ENCODE data around the gene KRTAP2-2.
"Not testable (repeated sequence)": the region's sequence is repeated elsewhere in the genome, so short reads cannot be mapped to it uniquely, and the experiment has no call there.

Gene KRTAP2-2

DNA sequence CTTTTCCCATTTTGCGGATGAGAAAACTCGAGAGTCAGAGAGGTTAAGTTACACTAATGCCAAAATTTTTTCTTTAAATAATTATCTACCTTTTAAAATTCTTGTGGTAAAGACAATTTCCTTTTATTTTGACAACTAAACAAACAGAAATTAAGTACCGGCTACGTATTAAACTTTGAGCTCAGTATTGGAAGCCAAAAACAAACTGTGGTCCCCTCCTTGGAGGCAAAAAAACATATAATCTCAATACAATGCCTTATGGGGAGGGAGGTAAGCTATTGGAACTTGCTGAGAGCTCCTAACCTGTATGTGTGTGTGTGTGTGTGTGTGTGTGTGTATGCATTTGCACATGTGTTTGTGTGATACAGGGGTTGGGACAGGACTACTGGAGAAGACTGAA, 8.4 kb upstream of the KRTAP2-2 start:
- TF ChIP-seq, protein P1, sequence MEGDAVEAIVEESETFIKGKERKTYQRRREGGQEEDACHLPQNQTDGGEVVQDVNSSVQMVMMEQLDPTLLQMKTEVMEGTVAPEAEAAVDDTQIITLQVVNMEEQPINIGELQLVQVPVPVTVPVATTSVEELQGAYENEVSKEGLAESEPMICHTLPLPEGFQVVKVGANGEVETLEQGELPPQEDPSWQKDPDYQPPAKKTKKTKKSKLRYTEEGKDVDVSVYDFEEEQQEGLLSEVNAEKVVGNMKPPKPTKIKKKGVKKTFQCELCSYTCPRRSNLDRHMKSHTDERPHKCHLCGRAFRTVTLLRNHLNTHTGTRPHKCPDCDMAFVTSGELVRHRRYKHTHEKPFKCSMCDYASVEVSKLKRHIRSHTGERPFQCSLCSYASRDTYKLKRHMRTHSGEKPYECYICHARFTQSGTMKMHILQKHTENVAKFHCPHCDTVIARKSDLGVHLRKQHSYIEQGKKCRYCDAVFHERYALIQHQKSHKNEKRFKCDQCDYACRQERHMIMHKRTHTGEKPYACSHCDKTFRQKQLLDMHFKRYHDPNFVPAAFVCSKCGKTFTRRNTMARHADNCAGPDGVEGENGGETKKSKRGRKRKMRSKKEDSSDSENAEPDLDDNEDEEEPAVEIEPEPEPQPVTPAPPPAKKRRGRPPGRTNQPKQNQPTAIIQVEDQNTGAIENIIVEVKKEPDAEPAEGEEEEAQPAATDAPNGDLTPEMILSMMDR (IDR thresholded peaks at IDR 0.05; ENCODE audit: insufficient read depth, low read length, poor library complexity, severe bottlenecking), result no peak
- Histone ChIP-seq H3K36me3 (ENCODE audit: control insufficient read depth, insufficient read depth, low read length) (no peaks in the 10 kb centered on the region), H3K4me3 (replicated peaks; ENCODE audit: low read depth, low read length) (no peak overlapping the region), H3K27me3 (replicated peaks; ENCODE audit: control insufficient read depth, insufficient read depth, low read length) (no peaks in the 10 kb centered on the region; the same call in 1 of the 2 replicates)
- no peak for DNase-seq (ENCODE audit: extremely low read depth, insufficient read length)

DNA sequence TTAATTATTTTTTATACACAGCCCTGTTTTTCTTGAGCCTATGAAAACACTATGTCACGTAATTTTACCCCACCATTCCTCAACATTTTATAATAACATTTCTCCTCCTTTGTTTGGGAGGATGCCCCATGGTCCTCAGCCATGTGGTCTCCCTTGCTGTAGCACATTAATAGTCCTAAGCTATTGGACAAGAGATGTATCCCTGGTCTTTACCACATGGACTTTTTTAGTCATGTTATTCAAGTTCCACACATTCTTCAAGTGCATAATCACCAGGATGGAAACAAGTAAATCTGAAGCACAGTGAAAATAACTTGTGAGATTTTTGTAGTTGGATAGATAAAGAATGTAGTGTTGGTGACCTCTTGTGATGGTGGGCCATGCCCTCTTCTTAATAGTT, 6.9 kb upstream of the KRTAP2-2 start:
- Histone ChIP-seq H3K4me3 (replicated peaks; ENCODE audit: low read depth, low read length) (no peak overlapping the region), H3K27me3 (replicated peaks; ENCODE audit: control insufficient read depth, insufficient read depth, low read length) (no peaks in the 10 kb centered on the region; the same call in 1 of the 2 replicates), H3K36me3 (ENCODE audit: control insufficient read depth, insufficient read depth, low read length) (no peaks in the 10 kb centered on the region)
- no peak for DNase-seq (ENCODE audit: extremely low read depth, insufficient read length)
- TF ChIP-seq, protein P1 (IDR thresholded peaks at IDR 0.05; ENCODE audit: insufficient read depth, low read length, poor library complexity, severe bottlenecking), result no peak

DNA sequence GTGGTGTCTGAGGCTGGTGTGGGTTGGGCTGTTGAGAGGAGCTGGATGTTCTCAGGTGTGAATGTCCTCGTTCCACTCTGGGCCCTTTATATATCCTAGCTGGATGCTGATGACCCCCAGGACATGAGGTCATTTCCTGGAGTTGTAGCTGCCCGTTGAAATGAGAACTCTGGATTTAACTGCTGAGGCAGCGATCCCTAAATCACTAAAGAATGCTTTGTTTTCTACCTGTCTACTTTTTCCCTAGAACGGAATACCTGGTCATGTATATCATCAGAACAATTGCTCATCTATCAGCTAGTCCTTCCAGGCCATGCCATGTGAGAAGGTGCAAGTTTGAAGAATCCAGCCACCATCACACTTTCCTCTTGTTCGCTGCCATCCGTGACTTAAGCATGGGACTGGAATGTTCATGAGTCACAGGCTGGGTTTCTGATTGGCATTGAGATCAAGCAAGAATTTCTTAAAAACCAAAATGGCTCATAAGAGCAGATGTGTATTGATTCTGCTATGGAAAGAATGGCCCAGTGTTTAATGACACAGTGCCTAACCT, 5.1 kb upstream of the KRTAP2-2 start, which contains the start of gene KRTAP2-3:
KRTAP2-3 (minus strand) TSS at position 63 of the 553 bp plus-strand sequence. CDS start 64 bp downstream, outside the sequence.
- no peak for DNase-seq (ENCODE audit: extremely low read depth, insufficient read length)
- Histone ChIP-seq H3K36me3 (ENCODE audit: control insufficient read depth, insufficient read depth, low read length) (no peaks in the 10 kb centered on the region), H3K4me3 (replicated peaks; ENCODE audit: low read depth, low read length) (no peak within 1 kb of the TSS), H3K27me3 (replicated peaks; ENCODE audit: control insufficient read depth, insufficient read depth, low read length) (no peaks in the 10 kb centered on the region; the same call in 1 of the 2 replicates)
- TF ChIP-seq, protein P1 (IDR thresholded peaks at IDR 0.05; ENCODE audit: insufficient read depth, low read length, poor library complexity, severe bottlenecking), result no peak

DNA sequence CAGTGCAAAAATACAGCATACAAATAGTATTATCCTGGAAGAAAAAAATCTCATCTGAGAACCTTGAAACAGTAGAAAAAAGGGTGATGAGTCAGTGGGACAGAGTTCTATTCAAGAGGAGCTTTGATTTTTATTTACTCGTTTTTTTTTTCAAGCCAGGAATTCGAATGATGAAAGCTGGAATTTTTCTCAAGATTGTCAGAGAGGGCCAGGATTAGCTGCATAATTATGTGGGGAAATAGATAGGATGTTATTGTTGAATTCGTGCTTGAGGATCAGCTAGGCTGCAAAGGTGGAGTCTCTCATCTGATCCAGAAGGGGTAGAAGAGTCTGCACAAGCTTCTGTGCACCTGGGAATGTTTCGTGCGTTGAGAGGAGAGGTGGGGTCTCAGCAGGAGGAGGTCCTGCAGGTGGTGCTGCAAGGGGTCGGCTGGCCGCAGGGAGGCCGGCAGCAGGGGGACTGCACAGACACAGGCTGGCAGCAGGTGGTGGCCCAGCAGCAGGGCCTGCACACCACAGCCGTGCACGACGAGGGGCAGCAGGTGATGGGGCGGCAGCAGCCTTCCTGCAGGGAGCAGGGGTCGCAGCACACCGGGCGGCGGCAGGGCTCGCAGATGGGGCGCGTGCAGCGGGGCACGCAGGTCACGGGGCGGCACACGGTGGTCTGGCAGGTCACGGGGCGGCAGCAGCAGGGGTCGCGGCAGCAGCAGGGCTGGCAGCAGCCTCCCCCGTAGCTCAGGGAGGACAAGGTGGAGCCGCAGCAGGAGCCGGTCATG, 4.4 kb upstream of the KRTAP2-2 start:
- DNase-seq (ENCODE audit: extremely low read depth, insufficient read length); H3K36me3 ChIP-seq (ENCODE audit: control insufficient read depth, insufficient read depth, low read length); H3K4me3 ChIP-seq (replicated peaks; ENCODE audit: low read depth, low read length); H3K27me3 ChIP-seq (replicated peaks; ENCODE audit: control insufficient read depth, insufficient read depth, low read length): not testable (repeated sequence)

DNA sequence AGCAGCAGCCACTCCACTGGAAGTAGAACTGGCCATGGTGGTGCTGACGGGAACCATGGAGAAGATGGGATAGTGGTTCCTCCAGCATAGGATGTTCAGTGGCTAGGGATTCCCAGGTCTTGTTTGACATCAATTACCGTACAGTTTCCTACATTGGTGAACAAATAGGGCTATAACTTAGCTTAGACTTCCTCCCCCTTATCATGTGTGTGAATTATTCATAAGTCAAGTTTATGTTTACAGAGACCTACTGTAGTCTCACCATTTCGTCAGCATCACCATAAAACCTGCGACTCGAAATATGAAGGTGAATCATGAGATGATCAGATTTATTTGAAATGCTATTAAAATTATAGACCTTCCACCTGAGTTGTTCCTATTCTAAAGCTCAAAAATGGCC, 3.7 kb upstream of the KRTAP2-2 start:
- TF ChIP-seq, protein P1 (IDR thresholded peaks at IDR 0.05; ENCODE audit: insufficient read depth, low read length, poor library complexity, severe bottlenecking), result no peak
- H3K36me3 ChIP-seq (ENCODE audit: control insufficient read depth, insufficient read depth, low read length), result no peaks in the 10 kb centered on the region
- no peak overlapping the region for H3K4me3 ChIP-seq (replicated peaks; ENCODE audit: low read depth, low read length)
- no peak for DNase-seq (ENCODE audit: extremely low read depth, insufficient read length)
- H3K27me3 ChIP-seq (replicated peaks; ENCODE audit: control insufficient read depth, insufficient read depth, low read length), result no peaks in the 10 kb centered on the region; the same call in 1 of the 2 replicates

DNA sequence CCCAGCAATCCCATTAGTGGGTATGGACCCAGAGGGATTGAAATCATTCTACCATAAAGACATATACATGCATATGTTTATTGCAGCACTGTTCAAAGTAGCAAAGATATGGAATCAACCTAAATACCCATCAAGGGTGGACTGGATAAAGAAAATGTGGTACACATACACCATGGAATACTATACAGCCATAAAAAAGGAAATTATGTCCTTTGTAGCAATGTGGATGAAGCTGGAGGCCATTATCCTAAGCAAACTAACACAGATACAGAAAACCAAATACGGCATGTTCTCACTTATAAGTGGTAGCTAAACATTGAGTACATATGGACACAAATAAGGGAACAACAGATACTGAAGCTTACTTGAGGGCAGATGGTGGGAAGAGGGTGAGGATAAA, 2.5 kb upstream of the KRTAP2-2 start:
- Histone ChIP-seq H3K36me3 (ENCODE audit: control insufficient read depth, insufficient read depth, low read length) (no peaks in the 10 kb centered on the region), H3K4me3 (replicated peaks; ENCODE audit: low read depth, low read length) (no peak overlapping the region), H3K27me3 (replicated peaks; ENCODE audit: control insufficient read depth, insufficient read depth, low read length) (no peaks in the 10 kb centered on the region; the same call in 1 of the 2 replicates)
- no peak for DNase-seq (ENCODE audit: extremely low read depth, insufficient read length)
- TF ChIP-seq, protein P1 (IDR thresholded peaks at IDR 0.05; ENCODE audit: insufficient read depth, low read length, poor library complexity, severe bottlenecking), result no peak

DNA sequence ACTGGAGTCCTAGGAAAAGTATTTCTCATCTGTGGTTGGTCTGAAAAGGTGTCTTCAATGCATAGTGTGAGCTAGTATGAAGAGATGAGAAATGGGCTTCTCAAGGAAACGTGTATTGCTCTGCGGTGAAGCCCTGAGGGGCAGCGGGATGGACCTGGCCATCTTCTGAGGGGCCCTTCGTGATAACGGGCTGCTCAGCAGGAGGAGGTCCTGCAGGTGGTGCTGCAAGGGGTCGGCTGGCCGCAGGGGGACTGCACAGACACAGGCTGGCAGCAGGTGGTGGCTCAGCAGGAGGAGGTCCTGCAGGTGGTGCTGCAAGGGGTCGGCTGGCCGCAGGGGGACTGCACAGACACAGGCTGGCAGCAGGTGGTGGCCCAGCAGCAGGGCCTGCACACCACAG, 474 bp downstream of the KRTAP2-2 start:
- H3K4me3 ChIP-seq (replicated peaks; ENCODE audit: low read depth, low read length); DNase-seq (ENCODE audit: extremely low read depth, insufficient read length); H3K27me3 ChIP-seq (replicated peaks; ENCODE audit: control insufficient read depth, insufficient read depth, low read length); H3K36me3 ChIP-seq (ENCODE audit: control insufficient read depth, insufficient read depth, low read length): not testable (repeated sequence)

Data from GM06990 (cell line).